ENCODE measurements around the gene OR6K3.

OR6K3 gene

GRCh38 chr1:158732524-158732923 is 12.0 kb upstream of the OR6K3 start:
- Histone ChIP-seq H3K9ac (ENCODE audit: low read depth, low read length, poor library complexity) (no peak overlapping the region), H3K27me3 (ENCODE audit: control insufficient read depth in 3 of 3, insufficient read depth in 3 of 3, low read depth in 1 of 3, low read length in 3 of 3) (no peaks in the 10 kb centered on the region), H2BK5ac (ENCODE audit: low read length) (no peak overlapping the region), H2BK120ac (ENCODE audit: low read depth, low read length) (no peak overlapping the region), H3K4me2 (ENCODE audit: insufficient read depth, low read length, poor library complexity, severe bottlenecking) (no peak overlapping the region), H3K4ac (ENCODE audit: low read length) (no peak overlapping the region), H3K79me1 (ENCODE audit: low read depth, low read length) (no peaks in the 10 kb centered on the region), H3K36me3 (replicated peaks in 1 of 2; ENCODE audit: control insufficient read depth in 2 of 2, insufficient read depth in 2 of 2, low read length in 2 of 2) (no peaks in the 10 kb centered on the region), H3K18ac (ENCODE audit: low read length) (no peak overlapping the region), H3K23ac (ENCODE audit: low read depth, low read length, poor library complexity) (no peak overlapping the region), H3K27ac (replicated peaks; ENCODE audit: low read length) (no peak overlapping the region), H4K8ac (ENCODE audit: low read depth, low read length) (no peak overlapping the region), H3K4me1 (ENCODE audit: control insufficient read depth in 2 of 2, insufficient read depth in 1 of 2, low read depth in 1 of 2, low read length in 2 of 2) (no peaks in the 10 kb centered on the region), H3K14ac (ENCODE audit: low read length) (no peak overlapping the region), H2AK5ac (ENCODE audit: low read depth, low read length) (no peak overlapping the region), H4K91ac (ENCODE audit: low read depth, low read length, poor library complexity) (no peak overlapping the region), H2AFZ (ENCODE audit: low read length) (no peak overlapping the region), H3K4me3 (ENCODE audit: low read length in 2 of 2) (no peak overlapping the region), H2BK12ac (ENCODE audit: low read length) (no peak overlapping the region), H2BK15ac (ENCODE audit: low read length) (no peak overlapping the region), H3K9me3 (replicated peaks in 1 of 2; ENCODE audit: control insufficient read depth in 2 of 2, insufficient read depth in 1 of 2, low read depth in 1 of 2, low read length in 2 of 2) (no peaks in the 10 kb centered on the region)
- WGBS, 2 donors (ENCODE audit: extremely low coverage in 2 of 2, insufficient read length in 2 of 2, insufficient replicate concordance in 1 of 2): no CpG with 5 or more reads among the region's 2 CpGs
- no peak for DNase-seq (ENCODE audit: low spot score)

DNA sequence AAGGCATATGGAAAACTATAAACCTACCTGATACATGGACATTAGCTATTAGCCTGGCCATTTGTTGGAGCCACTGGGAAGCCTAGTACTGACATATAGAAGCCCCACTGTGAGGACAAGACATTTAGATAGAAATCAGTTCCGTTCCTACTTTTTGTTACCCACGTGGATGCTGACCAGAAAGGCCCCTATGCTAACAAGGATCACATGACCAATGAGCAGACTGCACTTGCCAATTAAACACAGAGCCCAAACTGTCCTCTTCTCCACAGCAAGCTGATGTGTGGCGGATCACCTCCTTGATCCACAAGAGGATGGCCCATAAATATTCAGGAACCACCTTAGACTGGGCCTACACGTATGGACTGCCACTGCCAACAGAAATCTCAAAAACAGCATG is 11.2 kb upstream of the OR6K3 start:
- Histone ChIP-seq H3K4ac (ENCODE audit: low read length) (no peak overlapping the region), H3K23ac (ENCODE audit: low read depth, low read length, poor library complexity) (no peak overlapping the region), H2AK5ac (ENCODE audit: low read depth, low read length) (no peak overlapping the region), H2AFZ (ENCODE audit: low read length) (no peak overlapping the region), H3K79me1 (ENCODE audit: low read depth, low read length) (no peaks in the 10 kb centered on the region), H3K27me3 (ENCODE audit: control insufficient read depth in 3 of 3, insufficient read depth in 3 of 3, low read depth in 1 of 3, low read length in 3 of 3) (no peaks in the 10 kb centered on the region), H2BK5ac (ENCODE audit: low read length) (no peak overlapping the region), H3K4me2 (ENCODE audit: insufficient read depth, low read length, poor library complexity, severe bottlenecking) (no peak overlapping the region), H3K9ac (ENCODE audit: low read depth, low read length, poor library complexity) (no peak overlapping the region), H3K4me3 (ENCODE audit: low read length in 2 of 2) (no peak overlapping the region), H3K4me1 (ENCODE audit: control insufficient read depth in 2 of 2, insufficient read depth in 1 of 2, low read depth in 1 of 2, low read length in 2 of 2) (no peaks in the 10 kb centered on the region), H2BK12ac (ENCODE audit: low read length) (no peak overlapping the region), H4K91ac (ENCODE audit: low read depth, low read length, poor library complexity) (no peak overlapping the region), H2BK15ac (ENCODE audit: low read length) (no peak overlapping the region), H3K27ac (replicated peaks; ENCODE audit: low read length) (no peak overlapping the region), H3K36me3 (replicated peaks in 1 of 2; ENCODE audit: control insufficient read depth in 2 of 2, insufficient read depth in 2 of 2, low read length in 2 of 2) (no peaks in the 10 kb centered on the region), H4K8ac (ENCODE audit: low read depth, low read length) (no peak overlapping the region), H3K18ac (ENCODE audit: low read length) (peak overlapping the region; percentile 27), H3K9me3 (replicated peaks in 1 of 2; ENCODE audit: control insufficient read depth in 2 of 2, insufficient read depth in 1 of 2, low read depth in 1 of 2, low read length in 2 of 2) (no peaks in the 10 kb centered on the region), H2BK120ac (ENCODE audit: low read depth, low read length) (no peak overlapping the region), H3K14ac (ENCODE audit: low read length) (peak overlapping the region; percentile 75)
- WGBS, 2 donors (ENCODE audit: extremely low coverage in 2 of 2, insufficient read length in 2 of 2, insufficient replicate concordance in 1 of 2): no CpG with 5 or more reads among the region's 4 CpGs
- no peak for DNase-seq (ENCODE audit: low spot score)

DNA sequence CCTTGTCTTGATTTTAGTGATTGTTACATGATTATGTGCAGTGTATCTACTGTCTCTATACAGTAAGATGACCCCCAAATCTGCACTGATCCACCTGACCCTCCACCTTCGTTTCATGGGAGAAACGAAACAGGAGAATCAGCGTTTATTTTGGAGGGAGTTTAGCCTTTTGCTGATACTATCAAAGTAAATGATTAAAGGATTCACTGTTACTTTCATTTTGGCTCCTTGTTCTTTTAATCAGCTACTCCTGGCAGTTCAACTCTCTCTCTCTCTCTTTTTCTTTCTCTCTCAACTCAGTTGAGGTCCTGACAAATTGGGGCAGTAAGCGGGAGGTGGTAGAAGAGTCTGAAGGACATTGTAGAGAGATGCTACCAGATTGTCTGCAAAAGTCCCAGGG is 9.9 kb upstream of the OR6K3 start:
- Histone ChIP-seq H2BK15ac (ENCODE audit: low read length) (no peak overlapping the region), H2BK120ac (ENCODE audit: low read depth, low read length) (no peak overlapping the region), H3K36me3 (replicated peaks in 1 of 2; ENCODE audit: control insufficient read depth in 2 of 2, insufficient read depth in 2 of 2, low read length in 2 of 2) (no peaks in the 10 kb centered on the region), H3K27me3 (ENCODE audit: control insufficient read depth in 3 of 3, insufficient read depth in 3 of 3, low read depth in 1 of 3, low read length in 3 of 3) (no peaks in the 10 kb centered on the region), H4K8ac (ENCODE audit: low read depth, low read length) (no peak overlapping the region), H3K4me1 (ENCODE audit: control insufficient read depth in 2 of 2, insufficient read depth in 1 of 2, low read depth in 1 of 2, low read length in 2 of 2) (no peaks in the 10 kb centered on the region), H3K4me2 (ENCODE audit: insufficient read depth, low read length, poor library complexity, severe bottlenecking) (no peak overlapping the region), H3K9me3 (replicated peaks in 1 of 2; ENCODE audit: control insufficient read depth in 2 of 2, insufficient read depth in 1 of 2, low read depth in 1 of 2, low read length in 2 of 2) (no peaks in the 10 kb centered on the region), H3K14ac (ENCODE audit: low read length) (no peak overlapping the region), H3K79me1 (ENCODE audit: low read depth, low read length) (no peaks in the 10 kb centered on the region), H4K91ac (ENCODE audit: low read depth, low read length, poor library complexity) (no peak overlapping the region), H2AK5ac (ENCODE audit: low read depth, low read length) (no peak overlapping the region), H3K4ac (ENCODE audit: low read length) (no peak overlapping the region), H2BK12ac (ENCODE audit: low read length) (no peak overlapping the region), H3K9ac (ENCODE audit: low read depth, low read length, poor library complexity) (no peak overlapping the region), H3K23ac (ENCODE audit: low read depth, low read length, poor library complexity) (no peak overlapping the region), H3K4me3 (ENCODE audit: low read length in 2 of 2) (no peak overlapping the region), H3K27ac (replicated peaks; ENCODE audit: low read length) (no peak overlapping the region), H2BK5ac (ENCODE audit: low read length) (no peak overlapping the region), H3K18ac (ENCODE audit: low read length) (no peak overlapping the region), H2AFZ (ENCODE audit: low read length) (no peak overlapping the region)
- no CpG with 5 or more reads among the region's 4 CpGs for WGBS, 2 donors (ENCODE audit: extremely low coverage in 2 of 2, insufficient read length in 2 of 2, insufficient replicate concordance in 1 of 2)
- no peak for DNase-seq (ENCODE audit: low spot score)

GRCh38 chr1:158728510-158729225 is 8.1 kb upstream of the OR6K3 start:
- Histone ChIP-seq H3K14ac (ENCODE audit: low read length) (no peak overlapping the region), H3K27ac (replicated peaks; ENCODE audit: low read length) (no peak overlapping the region), H3K9me3 (replicated peaks in 1 of 2; ENCODE audit: control insufficient read depth in 2 of 2, insufficient read depth in 1 of 2, low read depth in 1 of 2, low read length in 2 of 2) (no peaks in the 10 kb centered on the region), H3K18ac (ENCODE audit: low read length) (no peak overlapping the region), H4K8ac (ENCODE audit: low read depth, low read length) (no peak overlapping the region), H3K4me1 (ENCODE audit: control insufficient read depth in 2 of 2, insufficient read depth in 1 of 2, low read depth in 1 of 2, low read length in 2 of 2) (no peaks in the 10 kb centered on the region), H3K4me2 (ENCODE audit: insufficient read depth, low read length, poor library complexity, severe bottlenecking) (no peak overlapping the region), H3K23ac (ENCODE audit: low read depth, low read length, poor library complexity) (no peak overlapping the region), H4K91ac (ENCODE audit: low read depth, low read length, poor library complexity) (no peak overlapping the region), H2BK15ac (ENCODE audit: low read length) (no peak overlapping the region), H3K4ac (ENCODE audit: low read length) (no peak overlapping the region), H2AK5ac (ENCODE audit: low read depth, low read length) (no peak overlapping the region), H3K4me3 (ENCODE audit: low read length in 2 of 2) (no peak overlapping the region), H2BK5ac (ENCODE audit: low read length) (no peak overlapping the region), H3K9ac (ENCODE audit: low read depth, low read length, poor library complexity) (no peak overlapping the region), H3K79me1 (ENCODE audit: low read depth, low read length) (no peaks in the 10 kb centered on the region), H2AFZ (ENCODE audit: low read length) (no peak overlapping the region), H3K27me3 (ENCODE audit: control insufficient read depth in 3 of 3, insufficient read depth in 3 of 3, low read depth in 1 of 3, low read length in 3 of 3) (no peaks in the 10 kb centered on the region), H2BK120ac (ENCODE audit: low read depth, low read length) (no peak overlapping the region), H2BK12ac (ENCODE audit: low read length) (no peak overlapping the region), H3K36me3 (replicated peaks in 1 of 2; ENCODE audit: control insufficient read depth in 2 of 2, insufficient read depth in 2 of 2, low read length in 2 of 2) (no peaks in the 10 kb centered on the region)
- no CpG with 5 or more reads among the region's 3 CpGs for WGBS, 2 donors (ENCODE audit: extremely low coverage in 2 of 2, insufficient read length in 2 of 2, insufficient replicate concordance in 1 of 2)
- DNase-seq (ENCODE audit: low spot score): no peak
